GM18507 (cell line): Measurements from ENCODE around the gene DNASE1L2.
"Not testable (repeated sequence)": the region's sequence is repeated elsewhere in the genome, so short reads cannot be mapped to it uniquely, and the experiment has no call there.

Experiments used
- DNase-seq: peaks from one replicate; pipeline ENCODE4 v3.0.0; 2011; ENCODE audit warnings: low read depth; ENCODE audit not compliant: insufficient read length; ENCODE audit errors: extremely low spot score
- FAIRE-seq: peaks from 2 replicates; lab custom pipeline; 2011; peaks lifted over from hg19 to GRCh38; lab: Jason Lieb, UNC

The DNASE1L2 gene

GRCh38 chr16:2235695-2236336 lies 428 bp upstream of the DNASE1L2 start:
- FAIRE-seq (no peak), DNase-seq (no peak)

GRCh38 chr16:2237102-2237482 lies 848 bp downstream of the DNASE1L2 start:
- FAIRE-seq (no peak), DNase-seq (no peak)

- no peak for FAIRE-seq
- DNase-seq: no peak
These were observed 1.4 kb downstream of the DNASE1L2 start for GRCh38 chr16:2237493-2238149.

GRCh38 chr16:2238150-2238837 lies 2.0 kb downstream of the DNASE1L2 start:
- FAIRE-seq (no peak), DNase-seq (no peak)

GRCh38 chr16:2238838-2239675 lies 2.8 kb downstream of the DNASE1L2 start:
- DNase-seq (no peak), FAIRE-seq (no peak)

- not testable (repeated sequence) for DNase-seq, FAIRE-seq
These were observed 4.1 kb downstream of the DNASE1L2 start for GRCh38 chr16:2240331-2240730.

- FAIRE-seq (no peak), DNase-seq (no peak)
These were observed 6.4 kb downstream of the DNASE1L2 start for GRCh38 chr16:2242598-2242997.

GRCh38 chr16:2243031-2243528 lies 6.8 kb downstream of the DNASE1L2 start:
- DNase-seq (no peak), FAIRE-seq (no peak)

- FAIRE-seq (no peak), DNase-seq (no peak)
These were observed 7.5 kb downstream of the DNASE1L2 start for GRCh38 chr16:2243781-2244180.

- no peak for FAIRE-seq
- no peak for DNase-seq
These were observed 8.1 kb downstream of the DNASE1L2 start for GRCh38 chr16:2244301-2244700.

- no peak for FAIRE-seq
These were observed 8.9 kb downstream of the DNASE1L2 start for GRCh38 chr16:2244926-2245795.

GRCh38 chr16:2246301-2246885 lies 10.1 kb downstream of the DNASE1L2 start:
- FAIRE-seq: no peak
- DNase-seq: no peak

More at GRCh38 chr16:2244926-2245795, 8.9 kb downstream of the DNASE1L2 start:
- DNase-seq: no peak

GRCh38 chr16:2250652-2251295 lies 14.5 kb downstream of the DNASE1L2 start:
- FAIRE-seq (peak; percentile 66), DNase-seq (no peak)

- FAIRE-seq (peak; percentile 91), DNase-seq (peak; percentile 100)
These were observed 15.3 kb downstream of the DNASE1L2 start, which contains the start of gene ECI1 for GRCh38 chr16:2251296-2252111. Gene ECI1 (minus strand): TSS chr16:2251587. CDS start chr16:2251566, 21 bp downstream.

GRCh38 chr16:2252806-2253148 lies 16.5 kb downstream of the DNASE1L2 start:
- no peak for DNase-seq
- FAIRE-seq: peak; percentile 9

GRCh38 chr16:2253293-2253692 lies 17.0 kb downstream of the DNASE1L2 start:
- DNase-seq: no peak

GRCh38 chr16:2256531-2257140 lies 20.4 kb downstream of the DNASE1L2 start:
- DNase-seq (no peak), FAIRE-seq (no peak)

More at GRCh38 chr16:2253293-2253692, 17.0 kb downstream of the DNASE1L2 start:
- no peak for FAIRE-seq
